ENCODE measurements around the gene PITPNB. TPM values are rescaled to one million over a fixed set of nuclear protein-coding genes. Genes with fewer than 3 reads are reported as not detected.

PITPNB gene
- total RNA-seq, 1 donor, result 30.8 TPM

DNA sequence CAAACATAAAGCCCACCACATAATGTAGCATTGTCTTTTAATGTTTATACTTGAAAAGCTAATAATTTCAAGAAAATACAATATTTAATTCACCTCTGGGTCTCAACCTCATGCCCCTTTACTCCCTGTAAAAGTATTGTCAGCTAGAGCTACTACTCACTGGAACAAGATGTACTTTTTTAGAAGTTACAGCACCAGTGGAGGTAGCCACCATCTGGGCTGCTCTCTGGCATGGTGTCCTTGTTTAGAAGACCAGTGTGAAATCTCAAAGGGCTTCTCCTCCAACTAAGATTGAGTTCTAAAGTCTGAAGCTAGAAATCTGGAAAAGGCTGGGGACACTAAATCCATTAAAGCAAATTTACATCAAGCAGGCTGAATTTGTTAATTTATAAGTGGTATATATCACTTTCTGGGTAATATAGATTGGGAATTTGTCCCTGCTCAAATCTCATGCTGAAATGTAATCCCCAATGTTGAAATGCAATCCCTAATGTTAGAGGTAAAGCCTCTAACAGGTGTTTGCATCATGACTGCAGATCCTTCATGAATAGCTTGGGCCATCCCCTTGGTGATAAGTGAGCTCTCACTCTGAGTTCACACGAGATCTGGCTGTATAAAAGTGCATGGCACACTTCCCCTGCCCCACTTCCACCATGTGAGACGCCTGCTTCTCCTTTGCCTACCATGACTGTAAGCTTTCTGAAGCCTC is 47.6 kb downstream of the PITPNB start:
- Histone ChIP-seq H3K79me2 (ENCODE audit: insufficient read depth, low read length) (peaks cover 64% of the 10 kb centered on the region), H3K36me3 (ENCODE audit: insufficient read depth, low read length) (peaks cover 28% of the 10 kb centered on the region), H3K27me3 (ENCODE audit: insufficient read depth, low read length) (no peaks in the 10 kb centered on the region), H2AFZ (ENCODE audit: low read length) (no peak overlapping the region), H3K9me3 (ENCODE audit: low read depth, low read length) (no peaks in the 10 kb centered on the region), H3K27ac (ENCODE audit: low read depth, low read length) (no peak overlapping the region), H3K4me2 (ENCODE audit: insufficient read depth, low read length) (no peak overlapping the region), H4K20me1 (ENCODE audit: insufficient read depth, low read length) (no peaks in the 10 kb centered on the region), H3K4me1 (ENCODE audit: insufficient read depth, low read length) (peaks cover 52% of the 10 kb centered on the region), H3K4me3 (ENCODE audit: insufficient read depth, low read length) (no peak overlapping the region)
- no peak for TF ChIP-seq CTCF (IDR thresholded peaks at IDR 0.05; ENCODE audit: extremely low read depth, low read depth, low read length)
- no peak for DNase-seq (ENCODE audit: insufficient read length, low spot score, missing footprints)

- no peaks in the 10 kb centered on the region for H4K20me1 ChIP-seq (ENCODE audit: insufficient read depth, low read length)
- H3K9me3 ChIP-seq (ENCODE audit: low read depth, low read length), result no peaks in the 10 kb centered on the region
- H3K27ac ChIP-seq (ENCODE audit: low read depth, low read length), result no peak overlapping the region
- no peak for TF ChIP-seq CTCF (IDR thresholded peaks at IDR 0.05; ENCODE audit: extremely low read depth, low read depth, low read length)
- DNase-seq (ENCODE audit: insufficient read length, low spot score, missing footprints), result no peak
- H3K79me2 ChIP-seq (ENCODE audit: insufficient read depth, low read length), result peaks cover 55% of the 10 kb centered on the region
- H3K36me3 ChIP-seq (ENCODE audit: insufficient read depth, low read length), result peaks cover 22% of the 10 kb centered on the region
- no peaks in the 10 kb centered on the region for H3K27me3 ChIP-seq (ENCODE audit: insufficient read depth, low read length)
- peaks cover 53% of the 10 kb centered on the region for H3K4me1 ChIP-seq (ENCODE audit: insufficient read depth, low read length)
- no peak overlapping the region for H3K4me3 ChIP-seq (ENCODE audit: insufficient read depth, low read length)
- no peak overlapping the region for H3K4me2 ChIP-seq (ENCODE audit: insufficient read depth, low read length)
- H2AFZ ChIP-seq (ENCODE audit: low read length), result no peak overlapping the region
Measured at GRCh38 chr22:27870234-27871191, 48.5 kb downstream of the PITPNB start.

GRCh38 chr22:27868732-27869282 is 50.2 kb downstream of the PITPNB start:
- H3K79me2 ChIP-seq (ENCODE audit: insufficient read depth, low read length), result peaks cover 48% of the 10 kb centered on the region
- H4K20me1 ChIP-seq (ENCODE audit: insufficient read depth, low read length), result no peaks in the 10 kb centered on the region
- peak overlapping the region; percentile 9 for H3K4me3 ChIP-seq (ENCODE audit: insufficient read depth, low read length)
- peaks cover 21% of the 10 kb centered on the region for H3K36me3 ChIP-seq (ENCODE audit: insufficient read depth, low read length)
- peak overlapping the region; percentile 85 for H3K27ac ChIP-seq (ENCODE audit: low read depth, low read length)
- TF ChIP-seq CTCF (IDR thresholded peaks at IDR 0.05; ENCODE audit: extremely low read depth, low read depth, low read length), result no peak
- H2AFZ ChIP-seq (ENCODE audit: low read length), result no peak overlapping the region
- no peak for DNase-seq (ENCODE audit: insufficient read length, low spot score, missing footprints)
- H3K9me3 ChIP-seq (ENCODE audit: low read depth, low read length), result no peaks in the 10 kb centered on the region
- H3K4me1 ChIP-seq (ENCODE audit: insufficient read depth, low read length), result peaks cover 40% of the 10 kb centered on the region
- H3K27me3 ChIP-seq (ENCODE audit: insufficient read depth, low read length), result no peaks in the 10 kb centered on the region
- H3K4me2 ChIP-seq (ENCODE audit: insufficient read depth, low read length), result peak overlapping the region; percentile 56

Measured in osteoblast (primary cell).